Thymus (tissue), 11 donors: ENCODE data around the gene GRID1. TPM values are rescaled to one million over a fixed set of nuclear protein-coding genes. Genes with fewer than 3 reads are reported as not detected.

Experiments used
- DNase-seq, 9 donors: peaks; one replicate each; pipeline ENCODE4 v3.0.0-alpha.2; 2013; ENCODE audit warnings: low spot score in 9 of 9, low read depth in 6 of 9, missing footprints in 1 of 9
- H3K27ac ChIP-seq, 2 donors: one replicate each; pipeline ENCODE4 v1.5.1; 2013; ENCODE audit warnings: control low read depth in 1 of 2, low read depth in 1 of 2, low read length in 1 of 2, mild to moderate bottlenecking in 1 of 2, moderate library complexity in 1 of 2
- H3K27me3 ChIP-seq, 2 donors: one replicate each; pipeline ENCODE4 v1.5.1; 2013; ENCODE audit warnings: low read length in 1 of 2; ENCODE audit not compliant: control insufficient read depth in 2 of 2, insufficient read depth in 1 of 2
- H3K36me3 ChIP-seq, 2 donors: one replicate each; pipeline ENCODE4 v1.5.1; 2013; ENCODE audit warnings: low read length in 1 of 2, mild to moderate bottlenecking in 1 of 2, moderate library complexity in 1 of 2; ENCODE audit not compliant: control insufficient read depth in 2 of 2, insufficient read depth in 2 of 2
- H3K4me1 ChIP-seq, 2 donors: one replicate each; pipeline ENCODE4 v1.5.1; 2013; ENCODE audit warnings: low read length in 2 of 2; ENCODE audit not compliant: control insufficient read depth in 2 of 2, insufficient read depth in 2 of 2
- H3K4me3 ChIP-seq, 2 donors: one replicate each; pipeline ENCODE4 v1.5.1; 2013; ENCODE audit warnings: low read length in 2 of 2, control low read depth in 1 of 2, mild to moderate bottlenecking in 1 of 2
- H3K9me3 ChIP-seq, 2 donors: one replicate each; pipeline ENCODE4 v1.5.1; 2013; ENCODE audit warnings: low read length in 1 of 2, mild to moderate bottlenecking in 1 of 2; ENCODE audit not compliant: control insufficient read depth in 2 of 2, insufficient read depth in 1 of 2
- WGBS: extraction: QIAGEN DNeasy Blood & Tissue Kit; methylation state at CpG from one replicate; pipeline ENCODE4 v1.1.7; 2013; 5-methylcytosine and 5-hydroxymethylcytosine counted together
- polyA plus RNA-seq: library from polyadenylated mRNA; stranded (reverse); fragments of 200-250 nt; gene quantifications from one replicate; pipeline ENCODE4 v1.2.3, GENCODE V29; 2013
- total RNA-seq: library from RNA; stranded (reverse); fragments of 120-200 nt; gene quantifications from one replicate; pipeline ENCODE4 v1.2.4, GENCODE V29; 2013
- donor health status: healthy.

Gene GRID1
- total and polyA plus RNA-seq, 2 donors: 0.33 to 0.46 TPM

- no peak overlapping the region for H3K27ac ChIP-seq
- no peaks in the 10 kb centered on the region for H3K27me3 ChIP-seq
- no peak overlapping the region for H3K4me3 ChIP-seq
- no peaks in the 10 kb centered on the region for H3K9me3 ChIP-seq
- H3K4me1 ChIP-seq: peaks cover 8 to 16% of the 10 kb centered on the region in 2 donors
- H3K36me3 ChIP-seq: no peaks in the 10 kb centered on the region
- no peak for DNase-seq
- 98% methylated on average over 4 of the region's 4 CpGs for WGBS
Observed at GRCh38 chr10:86169066-86169465, 197.5 kb downstream of the GRID1 start.

GRCh38 chr10:86168256-86168655, 198.3 kb downstream of the GRID1 start:
- WGBS: 70% methylated on average over 7 of the region's 7 CpGs
- Histone ChIP-seq H3K4me3 (no peak overlapping the region), H3K9me3 (no peaks in the 10 kb centered on the region), H3K36me3 (no peaks in the 10 kb centered on the region), H3K27me3 (no peaks in the 10 kb centered on the region), H3K27ac (no peak overlapping the region), H3K4me1 (peaks cover 8 to 16% of the 10 kb centered on the region in 2 donors)
- no peak for DNase-seq

GRCh38 chr10:86167762-86168128, 198.8 kb downstream of the GRID1 start:
- no peaks in the 10 kb centered on the region for H3K36me3 ChIP-seq
- H3K4me3 ChIP-seq: no peak overlapping the region
- 90% methylated on average over 4 of the region's 4 CpGs for WGBS
- no peaks in the 10 kb centered on the region for H3K27me3 ChIP-seq
- no peak for DNase-seq
- no peaks in the 10 kb centered on the region for H3K9me3 ChIP-seq
- H3K4me1 ChIP-seq: peaks cover 8 to 16% of the 10 kb centered on the region in 2 donors
- no peak overlapping the region for H3K27ac ChIP-seq

GRCh38 chr10:86167121-86167761, 199.4 kb downstream of the GRID1 start:
- no peak overlapping the region for H3K27ac ChIP-seq
- no peak overlapping the region for H3K4me3 ChIP-seq
- 89% methylated on average over 5 of the region's 5 CpGs for WGBS
- no peak for DNase-seq
- no peaks in the 10 kb centered on the region for H3K9me3 ChIP-seq
- no peaks in the 10 kb centered on the region for H3K36me3 ChIP-seq
- H3K27me3 ChIP-seq: no peaks in the 10 kb centered on the region
- H3K4me1 ChIP-seq: peaks cover 8 to 16% of the 10 kb centered on the region in 2 donors

GRCh38 chr10:86165666-86166065, 200.9 kb downstream of the GRID1 start:
- peaks cover 2 to 10% of the 10 kb centered on the region in 2 donors for H3K4me1 ChIP-seq
- no peaks in the 10 kb centered on the region for H3K27me3 ChIP-seq
- 97% methylated on average over 9 of the region's 9 CpGs for WGBS
- no peak for DNase-seq
- no peaks in the 10 kb centered on the region for H3K36me3 ChIP-seq
- H3K9me3 ChIP-seq: no peaks in the 10 kb centered on the region
- no peak overlapping the region for H3K27ac ChIP-seq
- H3K4me3 ChIP-seq: no peak overlapping the region

- Histone ChIP-seq H3K36me3 (no peaks in the 10 kb centered on the region), H3K9me3 (no peaks in the 10 kb centered on the region), H3K27ac (no peak overlapping the region), H3K27me3 (no peaks in the 10 kb centered on the region), H3K4me1 (peaks cover 0 to 6% of the 10 kb centered on the region in 2 donors), H3K4me3 (no peak overlapping the region)
- 95% methylated on average over 8 of the region's 8 CpGs for WGBS
- DNase-seq: no peak
Observed at GRCh38 chr10:86164960-86165630, 201.5 kb downstream of the GRID1 start.

- no peak for DNase-seq
- no peak overlapping the region for H3K27ac ChIP-seq
- H3K27me3 ChIP-seq: no peaks in the 10 kb centered on the region
- 96% methylated on average over 6 of the region's 6 CpGs for WGBS
- H3K4me3 ChIP-seq: no peak overlapping the region
- no peaks in the 10 kb centered on the region for H3K9me3 ChIP-seq
- no peaks in the 10 kb centered on the region for H3K4me1 ChIP-seq
- no peaks in the 10 kb centered on the region for H3K36me3 ChIP-seq
Observed at GRCh38 chr10:86164174-86164774, 202.3 kb downstream of the GRID1 start.

GRCh38 chr10:86163522-86164173, 202.9 kb downstream of the GRID1 start:
- no peaks in the 10 kb centered on the region for H3K27me3 ChIP-seq
- DNase-seq: no peak
- H3K27ac ChIP-seq: no peak overlapping the region
- no peaks in the 10 kb centered on the region for H3K4me1 ChIP-seq
- H3K4me3 ChIP-seq: no peak overlapping the region
- no peaks in the 10 kb centered on the region for H3K9me3 ChIP-seq
- 93% methylated on average over 13 of the region's 13 CpGs for WGBS
- no peaks in the 10 kb centered on the region for H3K36me3 ChIP-seq
